A673 (cell line): ENCODE measurements around the gene CAVIN4. TPM values are rescaled to one million over a fixed set of nuclear protein-coding genes. Genes with fewer than 3 reads are reported as not detected.

ENCODE experiments used
- BruUV-seq: library from RNA; stranded (reverse); fragments of 400-500 nt; replicated peaks from 2 replicates; lab custom pipeline; 2021; lab: Mats Ljungman, UMichigan
- CTCF ChIA-PET: fragments of 300-600 bp; sonication (Branson Sonifier 250); formaldehyde crosslinking; loops from one replicate; lab custom pipeline; 2022; ENCODE audit warnings: antibody characterized with exemption; lab: Charles Lee
- POLR2A ChIA-PET: fragments of 300-600 bp; sonication (Branson Sonifier 250); formaldehyde crosslinking; loops from one replicate; lab custom pipeline; 2022; ENCODE audit warnings: antibody characterized with exemption; ENCODE audit not compliant: low non-redundant PET; lab: Charles Lee
- DNase-seq: peaks from one replicate; pipeline ENCODE4 v3.0.0-alpha.2; 2015; ENCODE audit warnings: low spot score
- H3K27ac ChIP-seq: fragments of 200-600 bp; sonication (generic); 2 replicates; pipeline ENCODE4 v1.5.1; 2016; ENCODE audit warnings: mixed run types, low read depth, mild to moderate bottlenecking, mixed read lengths, antibody characterized with exemption, low read length; ENCODE audit not compliant: poor library complexity, severe bottlenecking
- H3K27me3 ChIP-seq: fragments of 200-600 bp; sonication (generic); replicated peaks from 2 replicates; pipeline ENCODE4 v1.6.1; 2017; ENCODE audit warnings: mixed run types, low read depth, mild to moderate bottlenecking, mixed read lengths, antibody characterized with exemption, low read length; ENCODE audit not compliant: insufficient read depth, poor library complexity
- H3K36me3 ChIP-seq: fragments of 200-600 bp; sonication (generic); 2 replicates; pipeline ENCODE4 v1.6.1; 2016; ENCODE audit warnings: mixed run types, mild to moderate bottlenecking, mixed read lengths, antibody characterized with exemption, low read length; ENCODE audit not compliant: insufficient read depth, poor library complexity, severe bottlenecking
- H3K4me1 ChIP-seq: fragments of 200-600 bp; sonication (generic); 2 replicates; pipeline ENCODE4 v1.6.1; 2017; ENCODE audit warnings: mixed run types, mild to moderate bottlenecking, mixed read lengths, antibody characterized with exemption, low read length; ENCODE audit not compliant: insufficient read depth, poor library complexity, severe bottlenecking
- H3K4me3 ChIP-seq: fragments of 200-600 bp; sonication (generic); 2 replicates; pipeline ENCODE4 v1.5.1; 2016; ENCODE audit warnings: low read depth, mixed run types, mild to moderate bottlenecking, mixed read lengths, low read length; ENCODE audit not compliant: poor library complexity, severe bottlenecking
- H3K9me3 ChIP-seq: fragments of 200-600 bp; sonication (generic); 2 replicates; pipeline ENCODE4 v1.6.1; 2016; ENCODE audit warnings: mixed run types, low read depth, mild to moderate bottlenecking, mixed read lengths, antibody characterized with exemption, low read length; ENCODE audit not compliant: poor library complexity, severe bottlenecking
- CTCF ChIP-seq: fragments of 300-800, 200-600 bp; sonication (generic); conservative IDR thresholded peaks from 2 replicates; pipeline ENCODE4 v1.5.1; 2017; ENCODE audit warnings: low read depth, mild to moderate bottlenecking, antibody characterized with exemption, low read length, moderate library complexity, mixed read lengths
- EZH2 ChIP-seq: fragments of 200-600 bp; sonication (generic); IDR thresholded peaks from 2 replicates; pipeline ENCODE4 v1.6.1; 2017; ENCODE audit warnings: borderline replicate concordance, low read depth, mild to moderate bottlenecking, mixed read lengths, antibody characterized with exemption, low read length; ENCODE audit not compliant: poor library complexity, severe bottlenecking
- intact Hi-C: fragments of 100-400 bp; cut with micrococcal nuclease; formaldehyde crosslinking; loops from one replicate; pipeline ENCODE4 v1.10.0; 2022; ENCODE audit not compliant: unreplicated experiment
- total RNA-seq: library from RNA; stranded (reverse); gene quantifications from 2 replicates; pipeline ENCODE4 v1.2.3, GENCODE V29; 2021

The CAVIN4 gene
- total RNA-seq, 1 experiment from 2014 or later, result 5.0 TPM

- BruUV-seq, result no TSS peak
- H3K4me1 ChIP-seq, result no peaks in the 10 kb centered on the region
- peaks cover 16% of the 10 kb centered on the region for H3K27me3 ChIP-seq
- no peak overlapping the region for H3K4me3 ChIP-seq
- POLR2A ChIA-PET, result no interaction called here
- peak; percentile 6 for DNase-seq
- intact Hi-C loops, result no loop called here
- H3K27ac ChIP-seq, result no peak overlapping the region
- CTCF ChIA-PET, result interaction anchor here (0.7 kb wide), 1 partner anchor 32 kb away, joined by 6 read pairs; no protein-coding TSS in a partner anchor
- no peaks in the 10 kb centered on the region for H3K9me3 ChIP-seq
- no peak for TF ChIP-seq CTCF
- TF ChIP-seq EZH2, result no peak
- no peaks in the 10 kb centered on the region for H3K36me3 ChIP-seq
These were observed 59.9 kb downstream of the CAVIN4 start for GRCh38 chr9:100637787-100638186.

Other genes with a start within 250 kb of the CAVIN4 start
- 42.7 and 46.7 TPM in 2 replicates for gene TEX10, start 225.1 kb upstream of the CAVIN4 start, total RNA-seq
- gene MSANTD3, start 150.9 kb upstream of the CAVIN4 start, total RNA-seq, result 44.7 and 52.9 TPM in 2 replicates
- 19.1 and 25.2 TPM in 2 replicates for gene TMEFF1, start 104.9 kb upstream of the CAVIN4 start, total RNA-seq